Gastrocnemius medialis (tissue), 4 donors: ENCODE data around the gene DPH3. TPM values are rescaled to one million over a fixed set of nuclear protein-coding genes. Genes with fewer than 3 reads are reported as not detected.

Experiments
- ATAC-seq, 2 donors: fragments of 150-250 bp; one replicate each; pipeline ENCODE4 v1.9.1; 2016
- DNase-seq, 2 donors: peaks; one replicate each; pipeline ENCODE4 v3.0.0-alpha.2; 2019
- H3K27ac ChIP-seq, 4 donors: fragments of 200-600 bp; sonication (generic); 1 replicate in 1 of 4; 2 replicates in 3 of 4; pipeline ENCODE4 v1.5.1; 2016 to 2018; ENCODE audit warnings: mild to moderate bottlenecking in 2 of 4, moderate library complexity in 1 of 4
- H3K27me3 ChIP-seq, 3 donors: fragments of 200-600 bp; sonication (generic) in 2 of 3; 1 replicate in 1 of 3; 2 replicates in 2 of 3; pipeline versions ENCODE4 v1.5.1 to v1.6.0; 2016 to 2019; ENCODE audit warnings: mild to moderate bottlenecking in 1 of 3, moderate library complexity in 1 of 3
- H3K36me3 ChIP-seq, 2 donors: fragments of 200-600 bp; sonication (generic) in 1 of 2; one replicate each; pipeline ENCODE4 v1.5.1; 2017 to 2018
- H3K4me1 ChIP-seq, 2 donors: fragments of 200-600 bp; sonication (generic) in 1 of 2; one replicate each; pipeline ENCODE4 v1.5.1; 2016 to 2017; ENCODE audit warnings: mild to moderate bottlenecking in 2 of 2
- H3K4me3 ChIP-seq, 4 donors: fragments of 200-600 bp; sonication (generic) in 3 of 4; 1 replicate in 1 of 4; 2 replicates in 3 of 4; pipeline ENCODE4 v1.5.1; 2016 to 2019; ENCODE audit warnings: mild to moderate bottlenecking in 2 of 4
- H3K9me3 ChIP-seq, 3 donors: fragments of 200-600 bp; sonication (generic) in 2 of 3; 1 replicate in 1 of 3; 2 replicates in 2 of 3; pipeline ENCODE4 v1.5.1; 2016 to 2019
- POLR2A ChIP-seq, 2 donors: fragments of 450-650 bp; IDR thresholded peaks; one replicate each; pipeline ENCODE4 v1.6.1; 2017; ENCODE audit warnings: antibody characterized with exemption in 2 of 2, mild to moderate bottlenecking in 2 of 2, moderate library complexity in 2 of 2
- in situ Hi-C, 4 donors: fragments of 200-750 bp; cut with MboI; loops; one replicate each; pipeline versions ENCODE4 v1.15.0 to v1.8.0; 2017; ENCODE audit warnings: low sequenced_read_pairs in 4 of 4
- intact Hi-C: fragments of 100-400 bp; cut with DNase I; formaldehyde crosslinking; loops from one replicate; pipeline ENCODE4 v1.15.1; 2023; ENCODE audit warnings: low total_unique reads
- total RNA-seq, 4 donors: library from RNA; depleted of rRNA; stranded (reverse); fragments of >200 nt; gene quantifications; one replicate each; pipeline versions ENCODE4 v1.1.0 to v1.2.3, GENCODE V29; 2016
- TF ChIP-seq, protein P1 (sequence below), 5 experiments: fragments of 450-650 bp in 3 of 5; fragments of 200-600 bp in 2 of 5; sonication (generic) in 2 of 5; IDR thresholded peaks in 4 of 5; conservative IDR thresholded peaks in 1 of 5; 1 replicate in 4 of 5; 2 replicates in 1 of 5; pipeline ENCODE4 v1.5.1; 2016 to 2019; ENCODE audit warnings: antibody characterized with exemption in 5 of 5, mild to moderate bottlenecking in 3 of 5, moderate library complexity in 3 of 5

Gene DPH3
- total RNA-seq, 4 donors from 2014 or later, result 40.3 to 66.6 (median 44.2) TPM

DNA sequence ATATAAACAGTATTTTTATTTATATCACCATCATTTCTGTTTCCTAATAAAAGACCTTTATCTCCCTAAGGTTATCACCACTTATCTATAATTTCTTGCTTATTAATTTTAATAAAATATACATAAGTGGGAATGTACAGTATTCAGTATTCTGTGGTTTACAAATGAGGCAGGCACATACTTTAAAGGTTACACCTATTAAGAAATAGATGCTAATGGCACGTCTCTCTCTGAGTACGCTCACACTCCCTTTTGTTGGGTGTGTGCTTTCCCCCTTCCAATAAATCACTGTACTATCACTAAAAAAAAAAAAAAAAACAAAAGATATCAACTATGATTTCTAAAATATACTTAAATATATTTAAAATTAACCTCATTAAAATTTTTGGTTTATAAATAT lies 9.1 kb upstream of the DPH3 start:
- DNase-seq (no peak), ATAC-seq (no peak)
- H3K36me3 ChIP-seq, result peaks cover 0 to 13% of the 10 kb centered on the region in 2 donors
- H3K27ac ChIP-seq, result no peak overlapping the region
- no peaks in the 10 kb centered on the region for H3K9me3 ChIP-seq
- H3K4me1 ChIP-seq, result peaks cover 20 to 22% of the 10 kb centered on the region in 2 donors
- intact Hi-C loops (no loop called here), in situ Hi-C loops (loop anchor here in 1 of 4 donors (25.0 kb wide), 1 partner anchor 662 kb away; the partner anchor contains the start of genes BTD and HACL1)
- TF ChIP-seq POLR2A (IDR thresholded peaks at IDR 0.05), result no peak
- TF ChIP-seq, protein P1, sequence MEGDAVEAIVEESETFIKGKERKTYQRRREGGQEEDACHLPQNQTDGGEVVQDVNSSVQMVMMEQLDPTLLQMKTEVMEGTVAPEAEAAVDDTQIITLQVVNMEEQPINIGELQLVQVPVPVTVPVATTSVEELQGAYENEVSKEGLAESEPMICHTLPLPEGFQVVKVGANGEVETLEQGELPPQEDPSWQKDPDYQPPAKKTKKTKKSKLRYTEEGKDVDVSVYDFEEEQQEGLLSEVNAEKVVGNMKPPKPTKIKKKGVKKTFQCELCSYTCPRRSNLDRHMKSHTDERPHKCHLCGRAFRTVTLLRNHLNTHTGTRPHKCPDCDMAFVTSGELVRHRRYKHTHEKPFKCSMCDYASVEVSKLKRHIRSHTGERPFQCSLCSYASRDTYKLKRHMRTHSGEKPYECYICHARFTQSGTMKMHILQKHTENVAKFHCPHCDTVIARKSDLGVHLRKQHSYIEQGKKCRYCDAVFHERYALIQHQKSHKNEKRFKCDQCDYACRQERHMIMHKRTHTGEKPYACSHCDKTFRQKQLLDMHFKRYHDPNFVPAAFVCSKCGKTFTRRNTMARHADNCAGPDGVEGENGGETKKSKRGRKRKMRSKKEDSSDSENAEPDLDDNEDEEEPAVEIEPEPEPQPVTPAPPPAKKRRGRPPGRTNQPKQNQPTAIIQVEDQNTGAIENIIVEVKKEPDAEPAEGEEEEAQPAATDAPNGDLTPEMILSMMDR (IDR thresholded peaks at IDR 0.05 in 4 of 5, conservative IDR thresholded peaks at IDR 0.05 in 1 of 5), result no peak
- H3K4me3 ChIP-seq, result no peak overlapping the region
- H3K27me3 ChIP-seq, result no peaks in the 10 kb centered on the region

- Histone ChIP-seq H3K36me3 (peaks cover 0 to 13% of the 10 kb centered on the region in 2 donors), H3K9me3 (no peaks in the 10 kb centered on the region), H3K27me3 (no peaks in the 10 kb centered on the region), H3K4me1 (peaks cover 20 to 22% of the 10 kb centered on the region in 2 donors), H3K27ac (no peak overlapping the region), H3K4me3 (no peak overlapping the region)
- intact Hi-C loops, result no loop called here
- TF ChIP-seq POLR2A (IDR thresholded peaks at IDR 0.05), result no peak
- TF ChIP-seq, protein P1 (IDR thresholded peaks at IDR 0.05 in 4 of 5, conservative IDR thresholded peaks at IDR 0.05 in 1 of 5), result no peak
- no peak for DNase-seq
- ATAC-seq, result no peak
- in situ Hi-C loops, result loop anchor here in 1 of 4 donors (25.0 kb wide), 1 partner anchor 660 kb away; the partner anchor contains the start of genes BTD and HACL1
Measured at GRCh38 chr3:16272588-16272987, 7.8 kb upstream of the DPH3 start.

GRCh38 chr3:16270855-16271254 lies 6.1 kb upstream of the DPH3 start:
- Histone ChIP-seq H3K27ac (no peak overlapping the region), H3K36me3 (peaks cover 0 to 13% of the 10 kb centered on the region in 2 donors), H3K4me1 (peaks cover 28 to 31% of the 10 kb centered on the region in 2 donors), H3K27me3 (no peaks in the 10 kb centered on the region), H3K4me3 (no peak overlapping the region), H3K9me3 (no peaks in the 10 kb centered on the region)
- no peak for TF ChIP-seq POLR2A (IDR thresholded peaks at IDR 0.05)
- TF ChIP-seq, protein P1 (IDR thresholded peaks at IDR 0.05 in 4 of 5, conservative IDR thresholded peaks at IDR 0.05 in 1 of 5), result no peak
- ATAC-seq, result no peak
- intact Hi-C loops (no loop called here), in situ Hi-C loops (loop anchor here in 1 of 4 donors (25.0 kb wide), 1 partner anchor 659 kb away; the partner anchor contains the start of genes BTD and HACL1)
- no peak for DNase-seq

DNA sequence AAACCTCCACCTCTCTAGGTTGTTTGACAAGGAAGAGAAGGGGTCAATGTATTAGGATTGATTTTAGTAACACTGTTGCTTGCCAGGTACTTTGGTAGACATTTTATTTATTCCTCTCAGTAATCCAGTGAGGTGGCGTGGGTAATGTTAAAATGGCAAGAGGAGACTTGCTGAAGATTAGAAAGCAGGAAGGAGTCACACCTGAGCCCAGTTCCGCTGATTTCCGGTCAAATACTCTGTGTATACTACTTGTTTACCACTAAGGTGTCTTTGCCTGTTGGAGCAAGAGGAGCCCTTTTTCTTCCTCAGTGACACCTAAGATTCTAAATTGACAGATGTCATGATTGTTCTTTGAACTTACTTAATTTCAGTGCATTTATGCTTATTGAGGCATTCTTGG lies 2.0 kb upstream of the DPH3 start:
- no peak for ATAC-seq
- H3K9me3 ChIP-seq, result no peaks in the 10 kb centered on the region
- intact Hi-C loops (loop anchor here (10.0 kb wide), 1 partner anchor 628 kb away; no protein-coding TSS in a partner anchor), in situ Hi-C loops (loop anchor here in 1 of 4 donors (25.0 kb wide), 1 partner anchor 654 kb away; the partner anchor contains the start of genes BTD and HACL1)
- H3K4me3 ChIP-seq, result peak overlapping the region in 2 of 4 donors; percentile 65 to 73
- peak overlapping the region; percentile 85 to 98 (median 92) for H3K27ac ChIP-seq
- H3K36me3 ChIP-seq, result peaks cover 0 to 10% of the 10 kb centered on the region in 2 donors
- H3K27me3 ChIP-seq, result no peaks in the 10 kb centered on the region
- no peak for TF ChIP-seq POLR2A (IDR thresholded peaks at IDR 0.05)
- TF ChIP-seq, protein P1 (IDR thresholded peaks at IDR 0.05 in 4 of 5, conservative IDR thresholded peaks at IDR 0.05 in 1 of 5), result no peak
- no peak for DNase-seq
- H3K4me1 ChIP-seq, result peaks cover 40 to 43% of the 10 kb centered on the region in 2 donors
